ENCODE data around the gene KIF9.
A peak's percentile ranks its signal among the peaks of the same experiment; 100 is the strongest.
"Not testable (repeated sequence)": the region's sequence is repeated elsewhere in the genome, so short reads cannot be mapped to it uniquely, and the experiment has no call there.

KIF9 gene

GRCh38 chr3:47282424-47283192, at the start of gene KIF9, which contains the start of gene KLHL18:
TSS of gene KIF9 (minus strand) at chr3:47282799. CDS start at chr3:47277374, 5,425 bp downstream.
TSS of gene KLHL18 (plus strand) at chr3:47282944. CDS start at chr3:47282966, 22 bp downstream.
- DNase-seq, result peak; percentile 68 to 98 (median 93)

GRCh38 chr3:47324278-47324865, 41.8 kb upstream of the KIF9 start:
- DNase-seq, result peak in 33 of 51 donors; percentile 1 to 71 (median 23)

- no peak for DNase-seq
Measured at GRCh38 chr3:47323431-47324277, 41.1 kb upstream of the KIF9 start.

- no peak for DNase-seq
Measured at GRCh38 chr3:47319956-47320355, 37.4 kb upstream of the KIF9 start.

GRCh38 chr3:47318916-47319315, 36.3 kb upstream of the KIF9 start:
- no peak for DNase-seq

- DNase-seq, result not testable (repeated sequence)
Measured at GRCh38 chr3:47316151-47316550, 33.6 kb upstream of the KIF9 start.

GRCh38 chr3:47315069-47315647, 32.6 kb upstream of the KIF9 start:
- peak in 1 of 51 donors; percentile 16 for DNase-seq

- DNase-seq, result no peak
Measured at GRCh38 chr3:47314056-47314764, 31.6 kb upstream of the KIF9 start.

GRCh38 chr3:47313341-47314055, 30.9 kb upstream of the KIF9 start:
- no peak for DNase-seq

- no peak for DNase-seq
Measured at GRCh38 chr3:47310391-47310790, 27.8 kb upstream of the KIF9 start.

GRCh38 chr3:47309231-47309630, 26.6 kb upstream of the KIF9 start:
- not testable (repeated sequence) for DNase-seq

GRCh38 chr3:47306022-47306421, 23.4 kb upstream of the KIF9 start:
- DNase-seq, result no peak

- no peak for DNase-seq
Measured at GRCh38 chr3:47301456-47301855, 18.9 kb upstream of the KIF9 start.

GRCh38 chr3:47299381-47300318, 17.1 kb upstream of the KIF9 start:
- DNase-seq, result no peak

- no peak for DNase-seq
Measured at GRCh38 chr3:47298439-47298838, 15.8 kb upstream of the KIF9 start.

- DNase-seq, result peak in 1 of 51 donors; percentile 15
Measured at GRCh38 chr3:47296562-47297302, 14.1 kb upstream of the KIF9 start.

- DNase-seq, result no peak
Measured at GRCh38 chr3:47295976-47296375, 13.4 kb upstream of the KIF9 start.

- DNase-seq, result no peak
Measured at GRCh38 chr3:47295322-47295721, 12.7 kb upstream of the KIF9 start.

Data from hypothalamus (tissue), 51 donors.